ENCODE results near the gene POU2AF1.

Gene POU2AF1

DNA sequence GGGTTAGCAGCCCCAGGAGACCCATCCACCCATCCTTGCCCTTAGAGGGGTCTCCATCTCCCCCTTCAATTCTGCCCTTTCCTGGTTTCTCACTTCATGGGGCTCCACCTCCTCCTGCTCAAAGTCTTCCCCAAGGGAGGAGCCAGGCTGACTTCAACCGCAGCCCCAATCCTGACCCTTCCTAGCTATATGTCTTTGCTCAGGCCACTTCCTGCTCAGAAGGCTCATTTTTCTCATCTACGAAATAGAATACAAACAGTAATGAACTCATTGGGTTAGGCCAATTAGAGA, 24.5 kb downstream of the POU2AF1 start:
- Histone ChIP-seq H3K4me2 (ENCODE audit: low read length) (no peak overlapping the region), H3K4me3 (ENCODE audit: low read length) (no peak overlapping the region), H3K27me3 (ENCODE audit: insufficient read depth, low read length, poor library complexity) (no peaks in the 10 kb centered on the region), H3K18ac (ENCODE audit: low read length) (no peak overlapping the region), H3K9ac (ENCODE audit: low read length) (no peak overlapping the region), H3K36me3 (ENCODE audit: control insufficient read depth, insufficient read depth, low read length) (no peaks in the 10 kb centered on the region), H3K79me2 (ENCODE audit: control insufficient read depth, insufficient read depth, low read length) (no peaks in the 10 kb centered on the region), H3K23ac (ENCODE audit: low read length) (no peak overlapping the region), H2BK5ac (ENCODE audit: low read length) (no peak overlapping the region), H2BK120ac (ENCODE audit: low read depth, low read length) (no peak overlapping the region), H3K56ac (ENCODE audit: low read length) (no peak overlapping the region), H3K4ac (ENCODE audit: low read depth, low read length) (no peak overlapping the region), H4K8ac (ENCODE audit: low read depth, low read length) (no peak overlapping the region), H3K27ac (ENCODE audit: low read depth, low read length) (no peak overlapping the region), H2BK15ac (replicated peaks; ENCODE audit: low read depth) (no peak overlapping the region), H4K5ac (ENCODE audit: low read length) (no peak overlapping the region), H2AK5ac (ENCODE audit: low read length) (no peak overlapping the region), H3K79me1 (ENCODE audit: low read length) (no peaks in the 10 kb centered on the region), H3K4me1 (ENCODE audit: control insufficient read depth, low read depth, low read length) (no peaks in the 10 kb centered on the region)
- no CpG with 5 or more reads among the region's 2 CpGs for WGBS (ENCODE audit: extremely low coverage, insufficient coverage, low lambda C conversion rate)
- DNase-seq = no peak

DNA sequence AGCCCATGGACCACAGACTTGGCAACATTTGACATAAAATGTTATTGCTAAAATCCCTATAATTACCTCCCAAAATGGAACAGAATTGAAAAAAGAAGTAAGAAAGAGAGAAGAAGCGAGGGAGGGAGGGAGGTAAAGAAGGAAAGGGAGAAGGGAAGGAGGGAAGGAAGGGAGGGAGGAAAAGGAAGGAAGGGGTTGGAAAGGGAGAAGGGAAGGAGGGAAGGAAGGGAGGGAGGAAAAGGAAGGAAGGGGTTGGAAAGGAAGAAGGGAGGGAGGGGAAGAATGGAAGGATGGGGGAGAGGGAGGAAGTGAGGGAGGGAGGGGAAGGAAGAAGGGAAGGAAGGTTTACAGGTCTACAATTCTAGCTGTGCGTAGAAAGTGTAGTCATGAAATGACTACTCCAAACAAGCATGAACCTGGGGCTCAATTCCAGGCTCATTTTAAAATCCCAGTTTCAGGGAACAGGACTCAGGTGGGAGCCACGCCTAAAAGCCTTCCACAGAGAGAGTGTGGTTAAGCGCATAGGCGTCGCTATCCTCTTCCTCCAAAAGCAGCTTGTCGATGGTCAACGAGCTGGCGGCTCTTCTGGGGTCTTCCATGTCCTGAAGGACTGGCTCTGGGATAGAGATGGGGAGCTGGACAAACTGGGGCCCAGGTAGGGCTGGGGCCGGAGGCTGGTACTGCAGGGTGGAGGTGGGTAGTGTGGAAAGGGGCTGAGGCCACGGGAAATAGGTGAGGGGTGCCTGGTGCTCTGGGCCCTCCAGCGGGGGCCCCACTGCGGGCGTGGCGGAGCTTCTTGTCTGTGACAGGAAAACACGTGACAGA, 25.1 kb downstream of the POU2AF1 start:
- Histone ChIP-seq H2BK120ac (ENCODE audit: low read depth, low read length) (no peak overlapping the region), H3K79me2 (ENCODE audit: control insufficient read depth, insufficient read depth, low read length) (no peaks in the 10 kb centered on the region), H3K9ac (ENCODE audit: low read length) (no peak overlapping the region), H3K18ac (ENCODE audit: low read length) (no peak overlapping the region), H3K4me3 (ENCODE audit: low read length) (no peak overlapping the region), H4K5ac (ENCODE audit: low read length) (no peak overlapping the region), H2BK5ac (ENCODE audit: low read length) (no peak overlapping the region), H3K36me3 (ENCODE audit: control insufficient read depth, insufficient read depth, low read length) (no peaks in the 10 kb centered on the region), H3K4ac (ENCODE audit: low read depth, low read length) (no peak overlapping the region), H2BK15ac (replicated peaks; ENCODE audit: low read depth) (no peak overlapping the region), H3K27me3 (ENCODE audit: insufficient read depth, low read length, poor library complexity) (no peaks in the 10 kb centered on the region), H4K8ac (ENCODE audit: low read depth, low read length) (no peak overlapping the region), H3K27ac (ENCODE audit: low read depth, low read length) (no peak overlapping the region), H3K4me2 (ENCODE audit: low read length) (no peak overlapping the region), H2AK5ac (ENCODE audit: low read length) (no peak overlapping the region), H3K4me1 (ENCODE audit: control insufficient read depth, low read depth, low read length) (no peaks in the 10 kb centered on the region), H3K23ac (ENCODE audit: low read length) (no peak overlapping the region), H3K79me1 (ENCODE audit: low read length) (no peaks in the 10 kb centered on the region), H3K56ac (ENCODE audit: low read length) (no peak overlapping the region)
- 92% methylated on average over 1 of the region's 16 CpGs for WGBS (ENCODE audit: extremely low coverage, insufficient coverage, low lambda C conversion rate)
- no peak for DNase-seq

DNA sequence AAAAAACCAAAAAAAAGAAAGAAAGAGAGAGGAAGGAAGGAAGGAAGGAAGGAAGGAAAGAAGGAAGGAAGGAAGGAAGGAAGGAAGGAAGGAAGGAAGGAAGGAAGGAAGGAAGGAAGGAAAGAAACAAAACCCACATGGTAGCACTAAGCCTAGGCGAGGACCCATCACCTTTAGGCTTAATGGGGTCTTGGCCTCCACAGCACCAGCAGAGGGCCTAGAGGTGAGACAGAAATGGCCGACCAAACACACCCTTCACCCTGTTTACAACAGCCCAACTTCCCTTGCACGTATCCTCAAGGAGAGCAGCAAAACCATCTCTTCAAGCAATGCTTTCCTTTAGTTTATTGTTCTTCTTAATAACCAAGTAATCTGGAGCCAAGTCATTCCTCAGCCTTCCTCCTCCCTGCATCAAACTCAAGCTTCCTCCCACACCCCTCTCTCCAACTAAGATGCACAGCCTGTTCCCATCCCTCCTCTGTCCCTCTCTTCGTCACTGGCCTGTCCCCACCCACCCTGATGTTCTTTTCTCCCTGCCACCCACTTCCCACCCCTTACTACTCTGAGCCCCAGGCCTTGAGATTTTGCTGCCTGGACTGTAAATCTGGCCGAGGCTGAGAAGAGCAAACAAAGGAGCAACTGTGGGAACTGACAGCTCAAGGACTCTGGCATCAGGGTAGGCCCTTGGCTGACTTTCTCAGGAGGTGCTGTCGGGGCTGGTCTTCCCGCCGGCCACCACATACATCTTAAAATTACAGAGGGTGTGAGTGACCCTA, 26.0 kb downstream of the POU2AF1 start:
- WGBS (ENCODE audit: extremely low coverage, insufficient coverage, low lambda C conversion rate) = no CpG with 5 or more reads among the region's 8 CpGs

DNA sequence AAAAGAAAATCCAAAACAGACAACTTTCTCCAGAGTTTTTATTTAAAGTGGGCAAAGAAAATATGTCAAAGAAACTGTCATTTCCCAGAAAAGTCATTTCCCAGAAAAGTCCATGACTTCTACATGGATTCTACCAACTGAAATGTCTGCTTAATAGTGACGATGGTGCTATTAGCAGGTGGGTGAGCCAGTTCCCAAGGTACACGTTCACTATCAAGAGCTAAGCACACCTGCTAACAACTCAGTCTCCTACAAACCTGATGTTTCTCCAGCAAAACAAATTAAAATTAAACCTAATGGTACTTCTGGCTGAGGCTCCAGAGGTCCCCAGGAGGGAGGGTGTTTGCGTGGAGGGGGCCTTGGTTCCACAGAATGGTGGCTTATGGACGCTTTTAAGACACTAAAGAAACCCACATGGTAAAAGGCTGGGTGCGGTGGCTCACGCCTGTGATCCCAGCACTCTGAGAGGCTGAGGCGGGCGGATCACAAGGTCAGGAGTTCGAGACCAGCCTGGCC, 26.8 kb downstream of the POU2AF1 start:
- Histone ChIP-seq H3K23ac (ENCODE audit: low read length) (no peak overlapping the region), H3K56ac (ENCODE audit: low read length) (no peak overlapping the region), H3K79me1 (ENCODE audit: low read length) (no peaks in the 10 kb centered on the region), H2AK5ac (ENCODE audit: low read length) (no peak overlapping the region), H2BK120ac (ENCODE audit: low read depth, low read length) (no peak overlapping the region), H3K4ac (ENCODE audit: low read depth, low read length) (no peak overlapping the region), H2BK5ac (ENCODE audit: low read length) (no peak overlapping the region), H3K4me2 (ENCODE audit: low read length) (no peak overlapping the region), H4K5ac (ENCODE audit: low read length) (no peak overlapping the region), H3K79me2 (ENCODE audit: control insufficient read depth, insufficient read depth, low read length) (no peaks in the 10 kb centered on the region), H2BK15ac (replicated peaks; ENCODE audit: low read depth) (no peak overlapping the region), H3K36me3 (ENCODE audit: control insufficient read depth, insufficient read depth, low read length) (no peaks in the 10 kb centered on the region), H3K27me3 (ENCODE audit: insufficient read depth, low read length, poor library complexity) (no peaks in the 10 kb centered on the region), H3K18ac (ENCODE audit: low read length) (no peak overlapping the region), H3K4me3 (ENCODE audit: low read length) (no peak overlapping the region), H3K9ac (ENCODE audit: low read length) (no peak overlapping the region), H4K8ac (ENCODE audit: low read depth, low read length) (no peak overlapping the region), H3K27ac (ENCODE audit: low read depth, low read length) (no peak overlapping the region), H3K4me1 (ENCODE audit: control insufficient read depth, low read depth, low read length) (no peaks in the 10 kb centered on the region)
- DNase-seq = no peak
- WGBS (ENCODE audit: extremely low coverage, insufficient coverage, low lambda C conversion rate) = no CpG with 5 or more reads among the region's 9 CpGs

More for the DNA sequence above, 26.0 kb downstream of the POU2AF1 start:
- no peak overlapping the region for H2BK120ac ChIP-seq (ENCODE audit: low read depth, low read length)
- DNase-seq = no peak
- H2BK15ac ChIP-seq (replicated peaks; ENCODE audit: low read depth) = no peak overlapping the region
- H3K4me1 ChIP-seq (ENCODE audit: control insufficient read depth, low read depth, low read length) = no peaks in the 10 kb centered on the region
- H3K23ac ChIP-seq (ENCODE audit: low read length) = no peak overlapping the region
- no peak overlapping the region for H4K5ac ChIP-seq (ENCODE audit: low read length)
- no peak overlapping the region for H3K56ac ChIP-seq (ENCODE audit: low read length)
- H2BK5ac ChIP-seq (ENCODE audit: low read length) = no peak overlapping the region
- no peak overlapping the region for H3K4me3 ChIP-seq (ENCODE audit: low read length)
- no peaks in the 10 kb centered on the region for H3K36me3 ChIP-seq (ENCODE audit: control insufficient read depth, insufficient read depth, low read length)
- H4K8ac ChIP-seq (ENCODE audit: low read depth, low read length) = no peak overlapping the region
- H3K79me2 ChIP-seq (ENCODE audit: control insufficient read depth, insufficient read depth, low read length) = no peaks in the 10 kb centered on the region
- no peaks in the 10 kb centered on the region for H3K79me1 ChIP-seq (ENCODE audit: low read length)
- no peak overlapping the region for H3K4ac ChIP-seq (ENCODE audit: low read depth, low read length)
- H3K18ac ChIP-seq (ENCODE audit: low read length) = no peak overlapping the region
- H3K27ac ChIP-seq (ENCODE audit: low read depth, low read length) = no peak overlapping the region
- H2AK5ac ChIP-seq (ENCODE audit: low read length) = no peak overlapping the region
- no peak overlapping the region for H3K4me2 ChIP-seq (ENCODE audit: low read length)
- no peaks in the 10 kb centered on the region for H3K27me3 ChIP-seq (ENCODE audit: insufficient read depth, low read length, poor library complexity)
- H3K9ac ChIP-seq (ENCODE audit: low read length) = no peak overlapping the region

DNA sequence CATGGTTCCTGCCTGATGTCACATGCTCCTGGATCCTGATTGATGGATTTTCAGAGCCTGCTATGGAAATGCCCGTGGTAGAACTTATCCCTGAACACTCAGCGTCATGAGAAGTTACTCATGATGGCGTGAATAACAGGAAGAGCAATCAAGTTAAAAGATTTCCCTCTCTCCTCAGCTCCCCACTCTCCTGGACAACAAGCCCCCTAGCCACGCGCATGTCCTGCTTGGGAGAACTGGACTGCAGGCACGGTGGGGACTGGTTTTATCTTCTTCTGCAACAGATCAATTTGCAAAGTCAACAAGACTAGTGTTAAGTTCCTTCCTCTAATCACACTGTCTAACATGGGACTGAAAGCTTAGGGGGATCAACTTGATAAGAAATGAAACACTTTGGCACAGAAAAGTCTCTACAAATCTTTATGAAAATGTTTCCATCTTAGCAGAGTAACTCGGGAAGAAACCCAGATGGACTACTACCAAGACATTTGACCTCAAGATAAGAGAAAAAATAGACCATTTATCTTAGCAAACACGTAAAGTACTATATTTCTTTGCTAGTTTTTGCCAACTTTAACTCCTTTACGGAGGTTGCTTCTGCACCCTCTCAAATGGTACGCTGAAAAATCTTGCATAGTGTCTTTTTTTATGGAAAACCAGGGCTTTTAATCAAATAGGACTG, 27.6 kb downstream of the POU2AF1 start:
- DNase-seq = no peak
- Histone ChIP-seq H3K27me3 (ENCODE audit: insufficient read depth, low read length, poor library complexity) (no peaks in the 10 kb centered on the region), H3K9ac (ENCODE audit: low read length) (no peak overlapping the region), H3K23ac (ENCODE audit: low read length) (no peak overlapping the region), H3K79me1 (ENCODE audit: low read length) (no peaks in the 10 kb centered on the region), H2BK5ac (ENCODE audit: low read length) (no peak overlapping the region), H2BK15ac (replicated peaks; ENCODE audit: low read depth) (no peak overlapping the region), H3K56ac (ENCODE audit: low read length) (no peak overlapping the region), H3K4me1 (ENCODE audit: control insufficient read depth, low read depth, low read length) (no peaks in the 10 kb centered on the region), H4K5ac (ENCODE audit: low read length) (no peak overlapping the region), H2BK120ac (ENCODE audit: low read depth, low read length) (no peak overlapping the region), H3K4ac (ENCODE audit: low read depth, low read length) (no peak overlapping the region), H4K8ac (ENCODE audit: low read depth, low read length) (no peak overlapping the region), H3K4me3 (ENCODE audit: low read length) (no peak overlapping the region), H3K27ac (ENCODE audit: low read depth, low read length) (no peak overlapping the region), H3K36me3 (ENCODE audit: control insufficient read depth, insufficient read depth, low read length) (no peaks in the 10 kb centered on the region), H3K4me2 (ENCODE audit: low read length) (no peak overlapping the region), H3K79me2 (ENCODE audit: control insufficient read depth, insufficient read depth, low read length) (no peaks in the 10 kb centered on the region), H3K18ac (ENCODE audit: low read length) (no peak overlapping the region), H2AK5ac (ENCODE audit: low read length) (no peak overlapping the region)
- no CpG with 5 or more reads among the region's 10 CpGs for WGBS (ENCODE audit: extremely low coverage, insufficient coverage, low lambda C conversion rate)
